GM18505 (cell line): ENCODE data around the gene FGFR1OP2.
A peak's percentile ranks its signal among the peaks of the same experiment; 100 is the strongest.
"Not testable (repeated sequence)": the region's sequence is repeated elsewhere in the genome, so short reads cannot be mapped to it uniquely, and the experiment has no call there.

Experiments used
- ATAC-seq: cut with Tn5 transposase; IDR thresholded peaks from one replicate; pipeline ENCODE4 v1.9.1; 2021; ENCODE audit not compliant: unreplicated experiment
- POLR2A ChIP-seq: IDR thresholded peaks from 4 replicates; pipeline ENCODE4 v1.6.1; 2011; ENCODE audit warnings: borderline replicate concordance; ENCODE audit not compliant: insufficient read depth, insufficient read length; ENCODE audit errors: extremely low read depth

Gene FGFR1OP2

DNA sequence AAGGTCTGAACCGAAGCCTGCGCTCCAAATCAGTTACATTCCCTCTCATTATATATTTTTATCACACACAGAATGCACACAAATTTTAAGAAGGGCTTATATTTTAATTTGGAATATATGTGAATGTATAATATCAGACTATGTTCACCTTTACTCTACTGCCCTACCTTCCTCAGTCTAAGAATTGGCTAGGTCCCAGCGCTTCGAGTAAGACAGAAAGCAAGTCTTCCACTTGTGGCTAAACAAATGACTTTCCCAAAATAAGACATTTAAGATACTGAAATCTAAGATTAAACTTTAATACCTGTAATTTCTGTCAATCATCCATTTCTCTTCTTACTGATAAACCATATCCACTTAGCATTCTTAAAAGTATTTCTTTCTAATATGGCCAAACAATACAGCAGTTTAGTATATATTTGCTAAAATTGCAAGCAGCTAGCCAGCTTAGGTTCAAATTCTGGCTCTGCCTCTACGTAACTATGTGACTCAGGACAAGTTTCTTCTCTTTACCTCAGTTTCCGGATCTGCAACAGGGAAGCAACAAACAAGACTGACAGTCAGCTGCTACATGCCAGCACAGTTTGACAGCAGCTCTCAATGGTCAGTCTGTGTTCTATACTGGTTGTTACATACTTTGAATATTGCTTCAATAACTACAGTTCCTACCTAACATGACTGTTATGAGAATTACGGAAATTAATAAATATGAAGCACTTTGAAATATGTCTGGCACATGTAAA is 2.5 kb upstream of the FGFR1OP2 start:
- TF ChIP-seq POLR2A = no peak
- no peak for ATAC-seq

- TF ChIP-seq POLR2A = no peak
- no peak for ATAC-seq
These were observed 1.5 kb upstream of the FGFR1OP2 start for GRCh38 chr12:26936559-26937442.

DNA sequence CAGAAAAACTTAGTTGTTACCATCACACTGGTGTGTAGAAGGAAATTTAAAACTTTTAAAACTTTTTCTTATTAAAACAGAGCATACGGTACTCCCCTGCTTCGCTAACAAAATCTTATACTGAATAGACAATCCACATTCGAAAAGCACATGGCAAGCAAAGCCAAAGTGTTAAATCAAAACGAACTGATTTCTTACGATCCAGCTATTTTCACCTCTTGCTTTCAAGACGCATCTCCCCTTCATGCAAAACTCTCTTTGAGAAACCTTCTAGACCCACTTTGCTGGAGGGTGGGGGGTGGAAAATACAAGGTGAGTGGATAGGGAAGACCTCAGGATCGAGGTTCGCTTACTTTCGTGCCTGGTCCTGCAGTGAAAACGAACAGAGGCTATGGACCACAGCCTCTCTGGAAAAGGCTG is 817 bp upstream of the FGFR1OP2 start:
- no peak for ATAC-seq
- TF ChIP-seq POLR2A = no peak

DNA sequence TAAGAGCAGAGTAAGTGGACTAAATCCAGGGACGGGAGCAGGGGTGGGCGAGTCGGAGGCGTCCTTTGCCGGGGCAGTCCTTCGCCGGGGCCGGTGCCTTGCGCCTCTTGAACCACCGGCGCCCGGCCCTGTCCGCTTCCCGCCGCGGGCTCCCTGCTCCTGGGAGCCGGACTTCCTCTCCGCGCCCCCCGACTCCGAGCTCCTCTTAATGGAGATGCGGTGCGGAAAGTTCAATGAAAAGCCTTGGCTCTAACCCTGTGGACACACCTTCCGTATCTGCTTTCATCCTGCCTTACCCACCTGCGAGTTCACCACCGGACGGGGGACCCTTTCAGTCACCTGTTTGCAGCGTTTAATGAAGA is 412 bp downstream of the FGFR1OP2 start:
- no peak for TF ChIP-seq POLR2A
- peak; percentile 15 for ATAC-seq

DNA sequence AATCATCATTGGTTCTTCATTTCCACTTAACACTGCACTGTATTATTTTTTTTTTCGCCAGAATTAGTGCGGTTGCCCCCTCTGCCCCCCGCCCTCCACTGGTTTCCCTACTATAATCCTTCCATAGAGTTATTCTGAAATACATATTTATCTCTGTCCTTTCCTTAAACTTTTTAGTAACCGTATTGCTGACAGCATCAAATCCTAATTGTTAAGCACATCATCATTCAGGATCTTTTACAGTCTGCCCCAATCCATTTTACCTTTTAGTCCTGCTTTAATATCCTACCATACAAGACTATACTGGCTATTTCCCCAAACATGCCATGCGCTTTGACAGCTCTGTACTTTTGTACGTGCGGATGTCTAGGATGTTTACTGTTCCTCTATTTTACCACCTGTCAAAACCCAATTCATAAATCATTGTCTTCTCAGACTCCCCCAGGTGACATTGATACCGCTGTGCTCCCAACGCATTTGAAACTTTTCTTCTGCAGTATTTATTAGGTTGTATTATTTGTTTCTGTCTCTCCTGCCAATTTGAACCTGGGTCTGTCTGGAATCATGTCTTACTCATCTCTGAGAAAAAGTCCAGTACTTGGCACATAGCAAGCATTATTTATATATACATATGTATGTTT is 1.0 kb downstream of the FGFR1OP2 start:
- no peak for ATAC-seq
- TF ChIP-seq POLR2A = no peak

DNA sequence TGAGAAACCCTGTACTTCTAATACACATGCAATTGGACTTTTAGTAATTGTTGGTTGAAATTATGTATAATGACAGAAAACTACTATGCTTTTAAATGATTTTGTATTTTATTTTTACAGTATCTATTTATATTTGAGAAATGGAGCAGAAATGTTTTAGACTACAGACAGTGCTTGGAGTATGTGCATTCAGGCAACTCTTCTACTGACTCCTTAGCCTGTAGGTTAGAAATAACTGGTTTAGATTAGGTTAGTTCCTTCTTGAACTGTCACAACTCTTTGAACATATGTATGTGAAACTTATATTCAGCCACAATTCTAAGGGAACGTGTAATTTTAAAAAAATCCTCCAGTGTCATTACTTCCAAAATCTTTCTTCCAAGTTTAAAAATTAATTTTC is 1.7 kb downstream of the FGFR1OP2 start:
- TF ChIP-seq POLR2A = no peak
- ATAC-seq = no peak

DNA sequence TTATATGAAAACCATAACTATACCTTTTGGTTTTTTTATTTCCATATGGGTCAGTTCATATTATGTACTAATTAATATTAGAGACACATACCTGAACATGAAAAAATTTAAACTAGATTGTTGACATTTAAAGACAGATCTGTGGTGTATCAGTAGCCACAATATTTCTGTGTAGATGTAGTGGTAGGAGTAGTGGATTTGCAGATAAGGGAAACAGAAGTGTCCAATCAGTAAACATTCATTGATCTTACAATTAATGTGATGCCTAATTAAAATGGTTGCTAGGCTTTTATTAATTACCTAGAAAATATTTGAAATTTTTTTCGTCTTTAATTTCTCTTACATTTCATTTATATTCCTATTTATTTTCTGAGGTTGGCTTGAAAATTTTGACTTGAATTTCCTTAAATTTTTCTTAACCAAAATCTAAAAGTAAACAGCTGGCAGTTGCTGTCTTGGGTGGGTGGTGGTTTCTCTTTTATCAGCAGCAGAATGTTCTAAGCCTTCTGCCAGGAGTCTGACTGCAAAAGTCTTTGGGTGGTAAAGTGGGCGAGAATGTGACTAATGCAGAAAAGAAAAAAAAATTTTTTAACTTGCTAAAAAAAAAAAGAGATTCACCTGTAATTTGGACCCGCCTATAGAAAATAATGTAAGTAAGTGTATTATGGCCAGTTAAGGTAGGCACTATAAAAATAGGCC is 2.4 kb downstream of the FGFR1OP2 start:
- no peak for TF ChIP-seq POLR2A
- no peak for ATAC-seq

DNA sequence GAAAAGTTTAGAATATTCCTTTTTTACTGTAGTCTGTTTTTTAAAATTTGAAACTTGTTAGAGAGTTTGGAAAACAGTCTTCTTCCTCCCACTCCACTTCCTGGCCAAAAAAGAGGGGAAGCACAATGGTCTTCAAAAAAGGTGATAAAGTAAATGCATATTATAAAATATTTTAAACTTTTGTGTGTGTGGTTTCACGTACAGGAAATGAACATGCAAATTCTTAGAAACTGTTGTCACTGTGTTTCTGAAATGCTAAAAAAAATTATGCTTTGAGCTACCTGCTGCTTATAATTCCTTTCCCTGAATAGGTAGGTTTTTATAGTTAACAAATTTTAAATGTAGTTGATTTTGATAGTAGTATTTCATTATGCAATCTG is 2.9 kb downstream of the FGFR1OP2 start:
- no peak for ATAC-seq
- no peak for TF ChIP-seq POLR2A

DNA sequence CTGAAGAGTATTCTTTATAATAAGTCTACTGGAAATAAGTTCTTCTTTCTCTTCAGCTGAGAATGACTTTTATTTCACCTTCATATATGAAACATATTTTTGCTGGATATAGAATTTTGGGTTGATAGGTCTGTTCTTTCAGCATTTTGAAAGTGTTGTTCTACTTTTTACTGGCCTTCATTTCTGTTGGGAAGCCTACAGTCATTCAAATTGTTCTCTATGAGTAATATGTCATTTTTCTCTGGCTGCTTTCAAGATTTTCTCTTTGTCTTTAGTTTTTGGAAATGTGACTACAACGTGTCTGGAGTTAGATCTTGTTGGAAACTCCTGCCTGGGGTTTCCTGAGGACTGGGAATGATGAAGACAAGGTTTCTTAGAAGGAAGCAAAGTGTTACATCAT is 10.0 kb downstream of the FGFR1OP2 start:
- ATAC-seq = no peak
- TF ChIP-seq POLR2A = no peak

GRCh38 chr12:26953447-26953846 is 15.2 kb downstream of the FGFR1OP2 start:
- ATAC-seq = no peak
- TF ChIP-seq POLR2A = no peak

GRCh38 chr12:26954027-26954426 is 15.8 kb downstream of the FGFR1OP2 start:
- no peak for TF ChIP-seq POLR2A
- no peak for ATAC-seq

GRCh38 chr12:26961391-26961790 is 23.1 kb downstream of the FGFR1OP2 start:
- not testable (repeated sequence) for ATAC-seq

DNA sequence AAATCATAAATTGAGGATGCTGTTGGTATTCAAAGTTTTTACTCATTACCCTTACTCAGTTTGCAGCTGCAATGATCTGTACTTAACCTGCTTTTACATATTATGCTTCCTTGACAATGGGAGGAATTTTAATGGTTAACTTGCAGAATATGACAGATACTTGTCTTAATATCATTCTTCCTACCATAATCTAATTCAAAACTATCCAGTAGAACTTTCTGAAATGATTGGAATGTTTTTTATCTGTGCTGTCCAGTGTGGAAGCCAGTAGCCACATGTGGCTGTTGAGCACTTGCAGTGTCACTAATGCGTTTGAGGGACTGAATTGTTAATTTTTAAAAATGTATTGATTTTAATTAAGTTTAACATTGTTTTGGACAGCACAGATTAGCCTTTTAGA is 23.5 kb downstream of the FGFR1OP2 start:
- ATAC-seq = no peak
- no peak for TF ChIP-seq POLR2A
